HG03060 (cell line): ENCODE data around the gene ZSCAN5C.
"Not testable (repeated sequence)": the region's sequence is repeated elsewhere in the genome, so short reads cannot be mapped to it uniquely, and the experiment has no call there.

ENCODE experiments used
- ATAC-seq: cut with Tn5 transposase; IDR thresholded peaks from one replicate; pipeline ENCODE4 v1.9.1; 2021; ENCODE audit warnings: low read depth, moderate number of reproducible peaks; ENCODE audit not compliant: unreplicated experiment

Gene ZSCAN5C

GRCh38 chr19:56201973-56202372, at the start of gene ZSCAN5C:
Gene ZSCAN5C, plus strand, starts transcription at chr19:56202273. Its CDS starts 3,641 bp downstream, at chr19:56205914.
- no peak for ATAC-seq

- ATAC-seq: no peak
Observed at GRCh38 chr19:56152644-56153043, 49.4 kb upstream of the ZSCAN5C start.

- no peak for ATAC-seq
Observed at GRCh38 chr19:56153507-56153906, 48.6 kb upstream of the ZSCAN5C start.

- no peak for ATAC-seq
Observed at GRCh38 chr19:56155124-56155687, 46.9 kb upstream of the ZSCAN5C start.

GRCh38 chr19:56156768-56157167, 45.3 kb upstream of the ZSCAN5C start:
- ATAC-seq: no peak

- no peak for ATAC-seq
Observed at GRCh38 chr19:56158170-56158757, 43.8 kb upstream of the ZSCAN5C start.

- no peak for ATAC-seq
Observed at GRCh38 chr19:56159009-56159559, 43.0 kb upstream of the ZSCAN5C start.

- ATAC-seq: no peak
Observed at GRCh38 chr19:56159622-56160271, 42.3 kb upstream of the ZSCAN5C start.

GRCh38 chr19:56161534-56161933, 40.5 kb upstream of the ZSCAN5C start:
- ATAC-seq: no peak

GRCh38 chr19:56162258-56162657, 39.8 kb upstream of the ZSCAN5C start:
- ATAC-seq: no peak

- ATAC-seq: no peak
Observed at GRCh38 chr19:56163097-56163496, 39.0 kb upstream of the ZSCAN5C start.

GRCh38 chr19:56167064-56167578, 35.0 kb upstream of the ZSCAN5C start:
- ATAC-seq: no peak

- ATAC-seq: no peak
Observed at GRCh38 chr19:56170261-56170660, 31.8 kb upstream of the ZSCAN5C start.

GRCh38 chr19:56174086-56174485, 28.0 kb upstream of the ZSCAN5C start:
- ATAC-seq: no peak

- ATAC-seq: no peak
Observed at GRCh38 chr19:56174550-56174949, 27.5 kb upstream of the ZSCAN5C start.

GRCh38 chr19:56175861-56176307, 26.2 kb upstream of the ZSCAN5C start, which contains the start of gene GALP:
Gene GALP, plus strand, starts transcription at chr19:56176008. Its CDS starts 1,101 bp downstream, at chr19:56177109.
- ATAC-seq: not testable (repeated sequence)

GRCh38 chr19:56176310-56176709, 25.8 kb upstream of the ZSCAN5C start:
- not testable (repeated sequence) for ATAC-seq

GRCh38 chr19:56176881-56177280, 25.2 kb upstream of the ZSCAN5C start:
- no peak for ATAC-seq

- ATAC-seq: no peak
Observed at GRCh38 chr19:56177564-56178243, 24.4 kb upstream of the ZSCAN5C start.

GRCh38 chr19:56189785-56190184, 12.3 kb upstream of the ZSCAN5C start:
- ATAC-seq: no peak

- ATAC-seq: no peak
Observed at GRCh38 chr19:56191115-56191514, 11.0 kb upstream of the ZSCAN5C start.
